GM21717 (cell line): ENCODE results near the gene SPRR2G.
"Not testable (repeated sequence)": the region's sequence is repeated elsewhere in the genome, so short reads cannot be mapped to it uniquely, and the experiment has no call there.

Experiments used
- ATAC-seq: cut with Tn5 transposase; IDR thresholded peaks from one replicate; pipeline ENCODE4 v1.9.1; 2021; ENCODE audit warnings: mild to moderate bottlenecking, moderate library complexity; ENCODE audit not compliant: unreplicated experiment

Gene SPRR2G

GRCh38 chr1:153115264-153115663 lies 35.4 kb downstream of the SPRR2G start:
- not testable (repeated sequence) for ATAC-seq

- ATAC-seq, result no peak
These were observed 37.3 kb downstream of the SPRR2G start, which contains the start of gene SPRR2F for GRCh38 chr1:153113416-153113815. SPRR2F (minus strand) TSS chr1:153113516; CDS start chr1:153112733, 783 bp downstream.

GRCh38 chr1:153112454-153112853 lies 38.2 kb downstream of the SPRR2G start:
- ATAC-seq, result not testable (repeated sequence)

- no peak for ATAC-seq
These were observed 50.4 kb downstream of the SPRR2G start for GRCh38 chr1:153100245-153100644.
